ENCODE data around the gene FBXW8. TPM values are rescaled to one million over a fixed set of nuclear protein-coding genes. Genes with fewer than 3 reads are reported as not detected.
A peak's percentile ranks its signal among the peaks of the same experiment; 100 is the strongest.

The FBXW8 gene
- total RNA-seq, 1 experiment from 2014 or later, result 34.8 TPM

GRCh38 chr12:116881877-116882507 lies 28.8 kb upstream of the FBXW8 start:
- peak overlapping the region; percentile 65; the same call in 1 of the 2 replicates for H3K4me3 ChIP-seq (ENCODE audit: low read length)
- no peaks in the 10 kb centered on the region for H3K9me2 ChIP-seq (replicated peaks; ENCODE audit: insufficient read depth, low read length)
- no peak for DNase-seq
- H3K4me1 ChIP-seq (ENCODE audit: low read length), result peaks cover 31% of the 10 kb centered on the region
- H3K9me3 ChIP-seq (ENCODE audit: low read length), result no peaks in the 10 kb centered on the region
- no peaks in the 10 kb centered on the region for H3K36me3 ChIP-seq (ENCODE audit: insufficient read depth, low read length)
- H3K9ac ChIP-seq (ENCODE audit: low read length), result peak overlapping the region; percentile 60
- H4K20me1 ChIP-seq (ENCODE audit: insufficient read depth, low read depth, low read length), result no peaks in the 10 kb centered on the region
- H2AFZ ChIP-seq (ENCODE audit: low read length), result peak overlapping the region; percentile 77
- H3K27me3 ChIP-seq (ENCODE audit: low read length), result peaks cover 2% of the 10 kb centered on the region; the same call in 1 of the 2 replicates
- no peak overlapping the region for H3K27ac ChIP-seq (ENCODE audit: low read length)
- H3K4me2 ChIP-seq (ENCODE audit: low read depth, low read length, poor library complexity, severe bottlenecking), result peak overlapping the region; percentile 77
- H3K79me2 ChIP-seq (ENCODE audit: low read length), result no peaks in the 10 kb centered on the region

- Histone ChIP-seq H2AFZ (ENCODE audit: low read length) (no peak overlapping the region), H3K4me2 (ENCODE audit: low read depth, low read length, poor library complexity, severe bottlenecking) (no peak overlapping the region), H3K9ac (ENCODE audit: low read length) (no peak overlapping the region), H3K4me3 (ENCODE audit: low read length) (no peak overlapping the region), H3K27me3 (ENCODE audit: low read length) (peaks cover 2% of the 10 kb centered on the region; the same call in 1 of the 2 replicates), H3K27ac (ENCODE audit: low read length) (no peak overlapping the region), H3K9me3 (ENCODE audit: low read length) (no peaks in the 10 kb centered on the region), H3K36me3 (ENCODE audit: insufficient read depth, low read length) (no peaks in the 10 kb centered on the region), H3K9me2 (replicated peaks; ENCODE audit: insufficient read depth, low read length) (no peaks in the 10 kb centered on the region), H3K4me1 (ENCODE audit: low read length) (peaks cover 31% of the 10 kb centered on the region), H4K20me1 (ENCODE audit: insufficient read depth, low read depth, low read length) (no peaks in the 10 kb centered on the region), H3K79me2 (ENCODE audit: low read length) (no peaks in the 10 kb centered on the region)
- peak; percentile 58 for DNase-seq
These were observed 28.0 kb upstream of the FBXW8 start for GRCh38 chr12:116882742-116883141.

GRCh38 chr12:116884871-116885270 lies 25.9 kb upstream of the FBXW8 start:
- no peak overlapping the region for H3K4me3 ChIP-seq (ENCODE audit: low read length)
- no peaks in the 10 kb centered on the region for H3K36me3 ChIP-seq (ENCODE audit: insufficient read depth, low read length)
- no peak overlapping the region for H3K4me2 ChIP-seq (ENCODE audit: low read depth, low read length, poor library complexity, severe bottlenecking)

GRCh38 chr12:116885491-116885890 lies 25.3 kb upstream of the FBXW8 start:
- H3K4me1 ChIP-seq (ENCODE audit: low read length), result peaks cover 9% of the 10 kb centered on the region
- no peaks in the 10 kb centered on the region for H3K9me2 ChIP-seq (replicated peaks; ENCODE audit: insufficient read depth, low read length)
- H4K20me1 ChIP-seq (ENCODE audit: insufficient read depth, low read depth, low read length), result no peaks in the 10 kb centered on the region
- no peaks in the 10 kb centered on the region for H3K79me2 ChIP-seq (ENCODE audit: low read length)
- H3K27ac ChIP-seq (ENCODE audit: low read length), result no peak overlapping the region
- H3K36me3 ChIP-seq (ENCODE audit: insufficient read depth, low read length), result no peaks in the 10 kb centered on the region
- H3K27me3 ChIP-seq (ENCODE audit: low read length), result peaks cover 2% of the 10 kb centered on the region; the same call in 1 of the 2 replicates
- DNase-seq, result no peak
- no peak overlapping the region for H3K9ac ChIP-seq (ENCODE audit: low read length)
- H3K9me3 ChIP-seq (ENCODE audit: low read length), result no peaks in the 10 kb centered on the region
- H3K4me2 ChIP-seq (ENCODE audit: low read depth, low read length, poor library complexity, severe bottlenecking), result no peak overlapping the region
- no peak overlapping the region for H2AFZ ChIP-seq (ENCODE audit: low read length)
- no peak overlapping the region for H3K4me3 ChIP-seq (ENCODE audit: low read length)

More at GRCh38 chr12:116884871-116885270, 25.9 kb upstream of the FBXW8 start:
- Histone ChIP-seq H3K4me1 (ENCODE audit: low read length) (peaks cover 15% of the 10 kb centered on the region), H3K9ac (ENCODE audit: low read length) (no peak overlapping the region), H3K27ac (ENCODE audit: low read length) (no peak overlapping the region), H3K9me2 (replicated peaks; ENCODE audit: insufficient read depth, low read length) (no peaks in the 10 kb centered on the region), H3K27me3 (ENCODE audit: low read length) (peaks cover 2% of the 10 kb centered on the region; the same call in 1 of the 2 replicates), H3K9me3 (ENCODE audit: low read length) (no peaks in the 10 kb centered on the region), H3K79me2 (ENCODE audit: low read length) (no peaks in the 10 kb centered on the region), H4K20me1 (ENCODE audit: insufficient read depth, low read depth, low read length) (no peaks in the 10 kb centered on the region), H2AFZ (ENCODE audit: low read length) (no peak overlapping the region)
- DNase-seq, result no peak

- no peak overlapping the region for H2AFZ ChIP-seq (ENCODE audit: low read length)
- H4K20me1 ChIP-seq (ENCODE audit: insufficient read depth, low read depth, low read length), result no peaks in the 10 kb centered on the region
- no peaks in the 10 kb centered on the region for H3K4me1 ChIP-seq (ENCODE audit: low read length)
- H3K36me3 ChIP-seq (ENCODE audit: insufficient read depth, low read length), result no peaks in the 10 kb centered on the region
- no peak overlapping the region for H3K27ac ChIP-seq (ENCODE audit: low read length)
- H3K4me3 ChIP-seq (ENCODE audit: low read length), result no peak overlapping the region
- H3K79me2 ChIP-seq (ENCODE audit: low read length), result no peaks in the 10 kb centered on the region
- no peaks in the 10 kb centered on the region for H3K9me2 ChIP-seq (replicated peaks; ENCODE audit: insufficient read depth, low read length)
- DNase-seq, result no peak
- H3K9ac ChIP-seq (ENCODE audit: low read length), result no peak overlapping the region
- no peak overlapping the region for H3K4me2 ChIP-seq (ENCODE audit: low read depth, low read length, poor library complexity, severe bottlenecking)
- H3K9me3 ChIP-seq (ENCODE audit: low read length), result no peaks in the 10 kb centered on the region
- no peaks in the 10 kb centered on the region for H3K27me3 ChIP-seq (ENCODE audit: low read length)
These were observed 23.5 kb upstream of the FBXW8 start for GRCh38 chr12:116887244-116887643.

GRCh38 chr12:116887897-116888296 lies 22.9 kb upstream of the FBXW8 start:
- Histone ChIP-seq H3K4me2 (ENCODE audit: low read depth, low read length, poor library complexity, severe bottlenecking) (no peak overlapping the region), H3K9me2 (replicated peaks; ENCODE audit: insufficient read depth, low read length) (no peaks in the 10 kb centered on the region), H3K27me3 (ENCODE audit: low read length) (no peaks in the 10 kb centered on the region), H3K36me3 (ENCODE audit: insufficient read depth, low read length) (no peaks in the 10 kb centered on the region), H3K27ac (ENCODE audit: low read length) (no peak overlapping the region), H3K9ac (ENCODE audit: low read length) (no peak overlapping the region), H4K20me1 (ENCODE audit: insufficient read depth, low read depth, low read length) (no peaks in the 10 kb centered on the region), H3K9me3 (ENCODE audit: low read length) (no peaks in the 10 kb centered on the region), H3K79me2 (ENCODE audit: low read length) (no peaks in the 10 kb centered on the region), H3K4me1 (ENCODE audit: low read length) (no peaks in the 10 kb centered on the region), H2AFZ (ENCODE audit: low read length) (no peak overlapping the region), H3K4me3 (ENCODE audit: low read length) (no peak overlapping the region)
- DNase-seq, result no peak

GRCh38 chr12:116890330-116890729 lies 20.4 kb upstream of the FBXW8 start:
- Histone ChIP-seq H3K9me2 (replicated peaks; ENCODE audit: insufficient read depth, low read length) (no peaks in the 10 kb centered on the region), H3K4me2 (ENCODE audit: low read depth, low read length, poor library complexity, severe bottlenecking) (no peak overlapping the region), H3K27me3 (ENCODE audit: low read length) (no peaks in the 10 kb centered on the region), H3K27ac (ENCODE audit: low read length) (no peak overlapping the region), H3K9me3 (ENCODE audit: low read length) (no peaks in the 10 kb centered on the region), H3K4me3 (ENCODE audit: low read length) (no peak overlapping the region), H3K4me1 (ENCODE audit: low read length) (no peaks in the 10 kb centered on the region), H4K20me1 (ENCODE audit: insufficient read depth, low read depth, low read length) (no peaks in the 10 kb centered on the region), H2AFZ (ENCODE audit: low read length) (no peak overlapping the region), H3K36me3 (ENCODE audit: insufficient read depth, low read length) (no peaks in the 10 kb centered on the region), H3K9ac (ENCODE audit: low read length) (no peak overlapping the region), H3K79me2 (ENCODE audit: low read length) (no peaks in the 10 kb centered on the region)
- DNase-seq, result no peak

- no peak overlapping the region for H3K9ac ChIP-seq (ENCODE audit: low read length)
- H3K9me3 ChIP-seq (ENCODE audit: low read length), result no peaks in the 10 kb centered on the region
- no peak overlapping the region for H3K4me2 ChIP-seq (ENCODE audit: low read depth, low read length, poor library complexity, severe bottlenecking)
- no peak overlapping the region for H3K4me3 ChIP-seq (ENCODE audit: low read length)
- no peaks in the 10 kb centered on the region for H3K79me2 ChIP-seq (ENCODE audit: low read length)
- no peaks in the 10 kb centered on the region for H3K36me3 ChIP-seq (ENCODE audit: insufficient read depth, low read length)
- H4K20me1 ChIP-seq (ENCODE audit: insufficient read depth, low read depth, low read length), result no peaks in the 10 kb centered on the region
- H3K27ac ChIP-seq (ENCODE audit: low read length), result no peak overlapping the region
- no peaks in the 10 kb centered on the region for H3K4me1 ChIP-seq (ENCODE audit: low read length)
- H3K9me2 ChIP-seq (replicated peaks; ENCODE audit: insufficient read depth, low read length), result no peaks in the 10 kb centered on the region
- DNase-seq, result no peak
- H3K27me3 ChIP-seq (ENCODE audit: low read length), result no peaks in the 10 kb centered on the region
- H2AFZ ChIP-seq (ENCODE audit: low read length), result no peak overlapping the region
These were observed 19.7 kb upstream of the FBXW8 start for GRCh38 chr12:116891019-116891418.
